Tibial nerve (tissue), 4 donors: ENCODE data around the gene ZNG1B.
"Not testable (repeated sequence)": the region's sequence is repeated elsewhere in the genome, so short reads cannot be mapped to it uniquely, and the experiment has no call there.

Source experiments
- CTCF ChIP-seq, 5 experiments: fragments of 200-600 bp in 3 of 5; fragments of 450-650 bp in 2 of 5; sonication (generic) in 3 of 5; IDR thresholded peaks; one replicate each; pipeline ENCODE4 v1.5.1; 2016 to 2019; ENCODE audit warnings: antibody characterized with exemption in 5 of 5, mild to moderate bottlenecking in 3 of 5, moderate library complexity in 2 of 5
- EP300 ChIP-seq, 2 donors: sonication (generic); formaldehyde crosslinking; IDR thresholded peaks; one replicate each; pipeline ENCODE4 v1.6.1; 2017; ENCODE audit warnings: antibody characterized with exemption in 2 of 2, mild to moderate bottlenecking in 1 of 2

GRCh38 chr2:113502216-113503093 lies 65.0 kb downstream of the ZNG1B start:
- TF ChIP-seq CTCF, EP300 (IDR thresholded peaks at IDR 0.05): not testable (repeated sequence)
